C4-2B (cell line): ENCODE results near the gene FOXI3.

Experiments
- H3K27ac ChIP-seq: fragments of 450-650 bp; 2 replicates; pipeline ENCODE4 v1.5.1; 2017
- ZFX ChIP-seq: fragments of 450-650 bp; IDR thresholded peaks from 2 replicates; pipeline ENCODE4 v1.6.1; 2017
- TF ChIP-seq, protein P1 (sequence below): fragments of 450-650 bp; conservative IDR thresholded peaks from 2 replicates; pipeline ENCODE4 v1.5.1; 2017; ENCODE audit warnings: mild to moderate bottlenecking

FOXI3 gene

DNA sequence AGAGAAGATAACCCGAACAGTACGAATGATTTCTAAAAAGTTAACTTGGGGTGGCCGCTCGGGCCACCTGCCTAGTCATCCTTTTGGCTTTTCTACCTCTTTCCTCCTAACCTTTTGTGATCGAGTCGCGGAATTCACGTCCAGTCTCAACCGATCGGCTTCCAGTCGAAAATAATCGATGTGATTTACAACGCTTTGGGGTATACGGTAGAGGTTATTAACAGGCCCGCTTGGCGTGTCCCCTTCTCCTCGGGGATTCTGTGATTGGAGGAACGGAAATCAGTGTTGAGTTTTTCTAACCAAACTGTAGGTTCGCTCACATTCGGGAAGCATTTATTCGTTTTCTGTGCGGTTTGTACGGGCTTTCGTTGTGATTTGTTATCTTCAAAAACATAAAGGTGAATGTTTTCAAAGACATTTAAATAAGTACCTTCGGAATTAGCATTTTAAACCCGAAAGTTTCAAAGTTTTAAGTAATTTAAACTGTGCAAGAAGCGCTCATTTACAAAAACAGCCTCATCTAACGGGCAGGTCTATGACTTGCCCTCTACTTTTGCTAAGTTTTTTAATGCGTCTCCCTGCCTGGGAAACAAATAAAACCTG is 588 bp upstream of the FOXI3 start:
- H3K27ac ChIP-seq, result no peak overlapping the region
- no peak for TF ChIP-seq ZFX
- TF ChIP-seq, protein P1, sequence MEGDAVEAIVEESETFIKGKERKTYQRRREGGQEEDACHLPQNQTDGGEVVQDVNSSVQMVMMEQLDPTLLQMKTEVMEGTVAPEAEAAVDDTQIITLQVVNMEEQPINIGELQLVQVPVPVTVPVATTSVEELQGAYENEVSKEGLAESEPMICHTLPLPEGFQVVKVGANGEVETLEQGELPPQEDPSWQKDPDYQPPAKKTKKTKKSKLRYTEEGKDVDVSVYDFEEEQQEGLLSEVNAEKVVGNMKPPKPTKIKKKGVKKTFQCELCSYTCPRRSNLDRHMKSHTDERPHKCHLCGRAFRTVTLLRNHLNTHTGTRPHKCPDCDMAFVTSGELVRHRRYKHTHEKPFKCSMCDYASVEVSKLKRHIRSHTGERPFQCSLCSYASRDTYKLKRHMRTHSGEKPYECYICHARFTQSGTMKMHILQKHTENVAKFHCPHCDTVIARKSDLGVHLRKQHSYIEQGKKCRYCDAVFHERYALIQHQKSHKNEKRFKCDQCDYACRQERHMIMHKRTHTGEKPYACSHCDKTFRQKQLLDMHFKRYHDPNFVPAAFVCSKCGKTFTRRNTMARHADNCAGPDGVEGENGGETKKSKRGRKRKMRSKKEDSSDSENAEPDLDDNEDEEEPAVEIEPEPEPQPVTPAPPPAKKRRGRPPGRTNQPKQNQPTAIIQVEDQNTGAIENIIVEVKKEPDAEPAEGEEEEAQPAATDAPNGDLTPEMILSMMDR, result no peak

DNA sequence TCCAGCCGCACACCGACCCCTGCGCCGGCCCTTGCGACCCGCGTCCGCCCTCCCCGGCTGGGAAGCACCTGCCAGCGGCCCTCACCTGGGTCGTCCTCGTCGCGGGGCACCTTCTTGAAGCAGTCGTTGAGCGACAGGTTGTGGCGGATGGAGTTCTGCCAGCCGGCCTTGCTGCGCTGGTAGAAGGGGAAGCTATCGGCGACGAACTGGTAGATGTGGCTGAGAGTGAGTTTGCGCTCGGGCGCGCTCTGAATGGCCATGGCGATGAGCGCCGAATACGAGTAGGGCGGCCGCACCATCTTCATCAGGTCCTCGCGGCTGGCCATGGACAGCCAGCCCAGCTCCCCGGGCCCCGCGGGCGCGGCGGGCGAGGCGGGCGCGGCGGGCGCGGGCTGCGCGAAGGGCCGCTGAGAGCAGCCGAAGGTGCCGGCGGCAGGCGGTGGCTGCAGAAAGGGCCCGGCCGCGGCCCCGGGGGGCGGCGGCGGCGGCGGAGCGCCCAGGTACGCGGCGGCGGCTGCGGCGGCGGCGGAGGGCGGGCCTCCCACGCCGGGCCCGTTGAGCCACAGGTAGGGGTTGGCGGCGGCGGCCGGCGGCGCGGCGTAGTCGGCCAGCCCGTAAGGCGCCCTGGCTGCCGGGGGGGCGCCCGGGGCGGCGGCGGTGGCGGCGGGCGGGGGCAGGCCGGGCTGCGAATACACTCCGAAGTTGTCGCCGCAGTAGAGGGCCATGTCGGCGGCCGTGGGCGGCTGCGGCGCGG is 505 bp downstream of the FOXI3 start:
- H3K27ac ChIP-seq, result no peak overlapping the region
- TF ChIP-seq, protein P1, result no peak
- TF ChIP-seq ZFX, result no peak

DNA sequence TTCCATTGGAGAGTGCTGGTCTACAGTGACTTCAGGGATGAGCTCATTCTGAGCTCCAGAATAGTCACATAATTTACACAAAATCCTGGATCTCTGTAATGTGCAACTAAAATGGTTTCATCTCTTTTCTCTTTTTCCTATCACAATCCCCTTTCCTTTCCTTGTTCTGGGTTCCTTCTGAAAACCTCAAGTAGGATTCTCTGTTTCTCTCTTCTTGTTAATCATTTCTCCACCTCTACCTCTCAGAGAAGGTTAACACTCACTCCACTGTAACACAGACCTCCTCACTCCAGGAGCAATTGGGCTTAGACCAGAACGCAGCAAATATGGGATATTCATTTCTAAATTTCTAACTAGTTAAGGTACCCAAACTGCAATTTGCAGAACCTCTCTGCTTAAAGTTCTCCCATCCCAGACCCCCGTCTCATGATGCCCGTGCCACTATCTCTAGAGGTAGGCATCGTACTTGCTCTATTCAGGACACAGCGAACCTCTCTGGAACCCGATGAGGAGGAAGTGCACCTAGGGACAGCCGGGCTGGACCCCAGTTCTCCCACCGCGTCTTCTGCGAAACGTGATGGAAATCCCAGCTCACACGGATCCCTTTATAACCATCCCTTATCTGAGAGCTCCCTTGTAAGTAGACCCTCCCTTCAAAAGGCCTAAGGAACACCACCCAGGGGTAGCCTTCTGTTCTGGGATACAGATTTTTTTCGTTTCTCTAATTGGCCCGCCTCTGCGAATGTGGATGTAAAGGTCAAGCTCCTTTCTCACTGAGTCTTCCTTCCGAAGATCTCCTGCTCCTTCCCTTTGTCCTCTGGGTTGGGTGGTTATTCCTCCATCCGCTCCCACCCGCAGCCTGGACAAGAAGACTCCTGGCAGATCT is 1.3 kb downstream of the FOXI3 start:
- H3K27ac ChIP-seq, result no peak overlapping the region
- TF ChIP-seq, protein P1, result no peak
- no peak for TF ChIP-seq ZFX

DNA sequence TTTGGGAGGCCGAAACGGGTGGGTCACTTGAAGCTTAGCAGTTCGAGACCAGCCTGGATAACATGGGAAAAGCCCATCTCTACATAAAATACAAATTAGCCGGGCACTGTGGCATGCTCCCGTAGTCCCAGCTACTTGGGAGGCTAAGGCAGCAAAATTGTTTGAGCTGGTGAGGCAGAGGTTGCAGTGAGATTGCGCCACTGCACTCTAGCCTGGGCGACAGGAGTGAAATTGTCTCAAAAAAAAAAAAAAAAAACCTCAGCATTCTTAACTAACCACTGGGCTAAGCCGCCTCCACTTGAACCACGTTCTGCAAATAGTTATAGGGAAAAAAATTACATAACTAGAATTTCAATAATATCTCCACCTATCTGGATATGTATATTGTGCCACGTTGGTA is 2.3 kb downstream of the FOXI3 start:
- TF ChIP-seq, protein P1, result no peak
- TF ChIP-seq ZFX, result no peak

DNA sequence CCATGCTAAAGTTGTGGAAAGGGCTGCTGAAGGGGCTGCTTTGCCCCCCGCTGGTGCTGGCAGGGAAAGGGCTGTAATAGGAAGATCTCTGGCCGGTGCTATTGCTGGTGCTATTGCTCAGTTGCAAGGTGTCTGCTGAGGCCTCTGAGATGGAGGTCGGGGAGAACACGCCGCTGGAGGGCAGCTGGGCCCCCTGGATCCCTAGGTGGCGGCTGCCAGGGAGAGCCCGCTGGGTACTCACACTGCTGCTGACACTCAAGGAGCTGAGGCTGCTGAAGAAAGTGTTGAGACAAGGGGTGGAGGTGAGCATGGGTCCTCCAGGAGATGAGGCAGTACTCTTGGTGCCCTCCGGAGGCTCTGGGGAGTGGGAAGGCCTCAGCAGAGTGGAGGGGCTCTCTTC is 4.2 kb downstream of the FOXI3 start:
- no peak for TF ChIP-seq ZFX
- TF ChIP-seq, protein P1, result no peak
- H3K27ac ChIP-seq, result no peak overlapping the region

More for the DNA sequence above, 2.3 kb downstream of the FOXI3 start:
- H3K27ac ChIP-seq, result no peak overlapping the region

DNA sequence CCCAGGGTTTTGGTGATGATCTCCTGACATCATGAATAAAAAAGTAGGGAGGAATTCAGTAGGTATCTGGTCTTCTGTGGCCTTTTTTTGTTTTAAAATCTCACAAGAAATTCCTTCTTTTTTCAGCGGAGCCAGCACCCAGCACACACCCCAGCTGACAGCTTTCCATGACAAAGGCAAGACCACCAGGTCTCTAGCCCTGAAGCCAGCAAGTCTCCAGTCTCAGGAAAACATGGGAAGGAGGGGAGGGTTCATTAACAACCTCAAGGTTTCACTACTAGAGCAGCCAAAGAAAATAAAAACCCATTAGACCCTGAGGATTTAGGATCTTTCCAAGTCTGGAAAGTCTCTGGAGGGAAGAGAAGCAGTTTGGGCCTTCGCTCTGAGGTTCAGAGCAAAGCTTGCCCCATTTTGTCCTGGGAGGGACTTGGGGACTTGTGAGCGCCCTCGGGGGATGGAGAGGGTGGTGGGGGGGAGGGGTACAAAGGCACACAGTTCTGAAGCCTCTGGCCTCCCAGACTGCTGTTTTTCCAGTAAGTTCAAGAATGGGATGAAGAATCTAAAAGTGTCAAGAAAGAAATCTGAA is 9.0 kb downstream of the FOXI3 start:
- no peak for TF ChIP-seq ZFX
- no peak overlapping the region for H3K27ac ChIP-seq

DNA sequence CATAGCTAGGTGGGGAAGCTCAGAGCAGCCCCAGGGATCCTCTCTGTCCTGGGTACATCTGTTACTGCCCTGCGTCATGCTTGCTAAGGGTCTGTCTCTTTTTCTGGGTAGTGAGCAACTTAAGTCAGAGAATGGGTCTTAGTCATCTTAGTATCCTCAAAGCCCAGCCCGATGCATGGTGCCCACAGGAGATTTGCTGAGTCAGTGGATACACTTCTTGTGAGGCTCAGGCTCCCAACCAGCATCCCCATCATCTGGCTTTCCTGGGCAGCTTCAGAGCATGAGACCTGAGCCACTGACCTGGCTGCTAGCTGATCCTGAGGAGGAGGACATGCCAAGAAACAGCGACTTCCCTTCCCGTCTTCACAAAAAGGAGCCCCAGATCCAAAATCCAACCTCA is 10.0 kb downstream of the FOXI3 start:
- no peak for TF ChIP-seq ZFX
- TF ChIP-seq, protein P1, result no peak
- no peak overlapping the region for H3K27ac ChIP-seq
